ENCODE measurements around the gene MAP2K6.

The MAP2K6 gene

DNA sequence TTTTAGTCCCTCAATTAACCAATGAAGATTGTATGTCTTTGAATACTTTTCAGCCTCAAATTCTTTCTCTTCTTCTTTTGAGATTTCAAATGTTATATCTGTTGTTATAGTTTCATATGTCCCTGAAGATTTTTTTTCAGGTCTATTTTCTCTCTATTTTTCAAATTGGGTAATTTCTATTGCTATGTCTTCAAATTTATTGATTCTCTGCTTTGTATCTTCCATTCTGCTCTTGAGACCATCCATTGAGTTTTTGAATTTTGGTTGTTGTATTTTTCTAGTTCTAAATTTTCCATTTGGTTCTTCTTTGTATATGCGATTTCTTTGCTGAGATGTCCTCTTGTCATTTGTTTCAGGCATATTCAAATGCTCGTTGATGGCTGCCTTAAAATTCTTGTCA, 26.7 kb downstream of the MAP2K6 start:
- ChIA-PET POLR2A (no interaction called here), CTCF (no interaction called here)
- no peak for DNase-seq (ENCODE audit: extremely low spot score)
- TF ChIP-seq FOXK2 (IDR thresholded peaks at IDR 0.05) (no peak), TARDBP (IDR thresholded peaks at IDR 0.05) (no peak), ELF4 (IDR thresholded peaks at IDR 0.05) (no peak), FOXA1 (IDR thresholded peaks at IDR 0.05) (no peak), BHLHE40 (IDR thresholded peaks at IDR 0.05; ENCODE audit: borderline replicate concordance) (no peak), SP1 (IDR thresholded peaks at IDR 0.05) (no peak), NFRKB (IDR thresholded peaks at IDR 0.05) (no peak), ZNF384 (IDR thresholded peaks at IDR 0.05) (no peak)

GRCh38 chr17:69443138-69443537, 28.6 kb downstream of the MAP2K6 start:
- no peak for TF ChIP-seq TARDBP (IDR thresholded peaks at IDR 0.05)
- TF ChIP-seq FOXM1 (IDR thresholded peaks at IDR 0.05; ENCODE audit: borderline replicate concordance): no peak
- TF ChIP-seq L3MBTL2 (conservative IDR thresholded peaks at IDR 0.05): no peak
- TF ChIP-seq FOXK2 (IDR thresholded peaks at IDR 0.05): no peak
- no peak for TF ChIP-seq ELF4 (IDR thresholded peaks at IDR 0.05)
- no peak for TF ChIP-seq NFRKB (IDR thresholded peaks at IDR 0.05)
- no peak for TF ChIP-seq PKNOX1 (IDR thresholded peaks at IDR 0.05)
- TF ChIP-seq CTBP1 (IDR thresholded peaks at IDR 0.05; ENCODE audit: borderline replicate concordance): no peak
- no peak for TF ChIP-seq SP1 (IDR thresholded peaks at IDR 0.05)
- no peak for TF ChIP-seq BHLHE40 (IDR thresholded peaks at IDR 0.05; ENCODE audit: borderline replicate concordance)
- POLR2A ChIA-PET: no interaction called here

DNA sequence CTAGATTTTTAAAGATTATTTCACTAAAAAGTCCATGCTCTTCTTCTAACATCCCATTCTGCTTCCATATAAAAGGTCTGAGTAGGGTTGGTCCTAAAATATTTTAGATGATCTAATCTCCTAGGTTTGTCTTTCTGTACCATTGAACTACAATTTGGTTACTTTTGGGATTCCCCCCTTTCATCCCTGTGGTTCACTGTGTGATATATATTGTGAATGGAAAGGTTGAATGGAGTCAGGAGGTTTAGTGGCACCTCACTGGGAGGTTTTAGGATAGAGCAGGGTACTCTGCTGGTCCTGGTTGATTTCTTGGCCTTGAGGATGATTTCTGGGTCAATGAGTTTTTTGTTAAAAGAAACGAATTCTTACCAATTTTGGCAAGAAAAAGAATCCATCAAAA, 29.5 kb downstream of the MAP2K6 start:
- TF ChIP-seq HDGF (IDR thresholded peaks at IDR 0.05; ENCODE audit: borderline replicate concordance): no peak
- CTCF ChIA-PET: no interaction called here
- POLR2A ChIA-PET: no interaction called here
- no peak for DNase-seq (ENCODE audit: extremely low spot score)

More at GRCh38 chr17:69443138-69443537, 28.6 kb downstream of the MAP2K6 start:
- CTCF ChIA-PET: no interaction called here
- no peak for DNase-seq (ENCODE audit: extremely low spot score)

DNA sequence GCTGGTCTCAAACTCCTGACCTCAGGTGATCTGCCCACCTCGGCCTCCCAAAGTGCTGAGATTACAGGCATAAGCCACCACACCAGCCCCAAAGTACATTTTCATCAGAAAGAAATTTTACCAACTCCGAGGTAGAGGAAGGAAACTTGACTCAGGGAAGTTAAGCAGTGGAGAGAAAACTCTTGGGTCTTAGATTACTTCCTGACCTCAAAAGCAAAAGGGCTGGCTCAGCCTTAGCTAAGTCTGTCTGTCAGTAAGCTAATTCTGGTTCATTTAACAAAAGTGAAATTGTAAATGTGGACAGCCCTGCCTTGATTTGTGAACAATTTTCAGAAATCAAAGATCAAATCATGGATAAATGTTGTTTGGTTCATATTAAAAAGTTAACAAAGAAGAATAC, 30.6 kb downstream of the MAP2K6 start:
- DNase-seq (ENCODE audit: extremely low spot score): no peak
- ChIA-PET CTCF (no interaction called here), POLR2A (no interaction called here)
- TF ChIP-seq FOXK2 (IDR thresholded peaks at IDR 0.05) (no peak), L3MBTL2 (conservative IDR thresholded peaks at IDR 0.05) (no peak), NFRKB (IDR thresholded peaks at IDR 0.05) (no peak), SP1 (IDR thresholded peaks at IDR 0.05) (no peak), FOXM1 (IDR thresholded peaks at IDR 0.05; ENCODE audit: borderline replicate concordance) (no peak), BHLHE40 (IDR thresholded peaks at IDR 0.05; ENCODE audit: borderline replicate concordance) (no peak), ARNT (IDR thresholded peaks at IDR 0.05) (no peak), PKNOX1 (IDR thresholded peaks at IDR 0.05) (no peak), SUZ12 (IDR thresholded peaks at IDR 0.05) (no peak)

DNA sequence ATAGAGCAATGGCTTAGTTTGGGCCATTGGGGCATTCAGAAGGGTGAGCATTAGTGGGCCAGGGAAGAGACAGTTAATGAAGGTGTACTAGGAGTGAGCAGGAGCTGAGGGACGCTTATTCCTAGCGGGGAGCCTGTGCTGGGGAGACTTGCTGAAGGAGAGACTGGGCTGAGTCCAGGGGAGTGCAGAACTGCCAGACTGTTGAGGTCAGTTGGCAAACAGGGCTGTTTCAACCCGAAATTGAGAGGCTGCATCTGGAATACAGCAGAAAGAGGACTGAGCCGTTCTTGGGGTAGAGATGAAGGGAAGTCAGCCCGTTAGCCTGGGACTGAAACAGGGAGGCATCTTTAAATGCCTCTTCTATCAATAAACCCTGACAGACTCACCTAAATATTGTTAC, 33.2 kb downstream of the MAP2K6 start:
- CTCF ChIA-PET: no interaction called here
- TF ChIP-seq SUZ12 (IDR thresholded peaks at IDR 0.05) (no peak), ARNT (IDR thresholded peaks at IDR 0.05) (no peak), L3MBTL2 (conservative IDR thresholded peaks at IDR 0.05) (no peak), LEF1 (IDR thresholded peaks at IDR 0.05; ENCODE audit: borderline replicate concordance) (no peak), FOXK2 (IDR thresholded peaks at IDR 0.05) (no peak), ELF4 (IDR thresholded peaks at IDR 0.05) (no peak), NFRKB (IDR thresholded peaks at IDR 0.05) (no peak), TARDBP (IDR thresholded peaks at IDR 0.05) (no peak), FOXA1 (IDR thresholded peaks at IDR 0.05) (no peak)
- DNase-seq (ENCODE audit: extremely low spot score): no peak
- POLR2A ChIA-PET: no interaction called here

DNA sequence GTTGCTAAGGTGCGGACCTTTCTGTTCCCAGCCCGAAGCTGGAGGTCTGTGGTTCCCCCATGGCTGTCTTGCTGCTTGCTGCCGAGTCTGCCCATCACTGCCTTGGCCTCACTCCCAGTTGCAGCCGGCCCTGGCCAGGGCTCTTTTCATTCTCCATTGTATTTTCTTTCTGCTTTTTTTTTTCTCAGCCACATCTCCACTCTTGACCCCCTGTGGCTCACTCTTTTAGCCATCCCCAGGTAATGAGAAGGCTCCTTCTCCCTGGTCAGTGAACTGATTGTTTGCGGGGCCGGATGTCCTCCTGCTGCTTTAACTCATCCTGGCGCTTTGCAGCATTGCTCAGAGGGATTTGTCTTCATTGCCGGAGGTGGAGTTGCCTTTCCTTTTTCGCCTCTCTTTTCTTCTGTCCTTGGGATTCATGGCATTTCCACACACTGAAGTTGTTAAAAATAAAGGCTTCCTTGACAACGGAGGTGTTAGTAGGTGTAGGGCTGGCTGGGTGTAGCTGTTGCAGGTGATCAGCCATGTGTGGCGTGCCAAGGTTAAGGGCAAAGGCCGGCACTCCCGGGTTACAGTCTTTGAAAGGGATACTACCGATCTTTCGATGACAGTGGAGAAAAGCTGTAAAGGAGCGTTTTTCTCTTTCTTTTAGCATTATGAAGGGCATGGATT, 34.1 kb downstream of the MAP2K6 start:
- ChIA-PET CTCF (interaction anchor here (0.6 kb wide), 1 partner anchor 70 kb away, joined by 4 read pairs; no protein-coding TSS in a partner anchor), POLR2A (no interaction called here)
- TF ChIP-seq NFRKB (IDR thresholded peaks at IDR 0.05) (no peak), TARDBP (IDR thresholded peaks at IDR 0.05) (no peak), SUZ12 (IDR thresholded peaks at IDR 0.05) (no peak), ARNT (IDR thresholded peaks at IDR 0.05) (no peak), FOXK2 (IDR thresholded peaks at IDR 0.05) (no peak), HDGF (IDR thresholded peaks at IDR 0.05; ENCODE audit: borderline replicate concordance) (no peak), FOXM1 (IDR thresholded peaks at IDR 0.05; ENCODE audit: borderline replicate concordance) (no peak), CTBP1 (IDR thresholded peaks at IDR 0.05; ENCODE audit: borderline replicate concordance) (no peak), PKNOX1 (IDR thresholded peaks at IDR 0.05) (no peak), BHLHE40 (IDR thresholded peaks at IDR 0.05; ENCODE audit: borderline replicate concordance) (no peak), LEF1 (IDR thresholded peaks at IDR 0.05; ENCODE audit: borderline replicate concordance) (no peak), SP1 (IDR thresholded peaks at IDR 0.05) (no peak), ELF4 (IDR thresholded peaks at IDR 0.05) (no peak), ZNF384 (IDR thresholded peaks at IDR 0.05) (no peak), L3MBTL2 (conservative IDR thresholded peaks at IDR 0.05) (no peak), FOXA1 (IDR thresholded peaks at IDR 0.05) (no peak)
- no peak for DNase-seq (ENCODE audit: extremely low spot score)

GRCh38 chr17:69450131-69450530, 35.6 kb downstream of the MAP2K6 start:
- POLR2A ChIA-PET: no interaction called here
- DNase-seq (ENCODE audit: extremely low spot score): no peak
- CTCF ChIA-PET: interaction anchor here (0.6 kb wide), 1 partner anchor 31 kb away, joined by 4 read pairs; no protein-coding TSS in a partner anchor
- no peak for TF ChIP-seq FOXA1 (IDR thresholded peaks at IDR 0.05)
